Kidney capillary endothelial cell (primary cell): ENCODE results near the gene SCN1A.
A peak's percentile ranks its signal among the peaks of the same experiment; 100 is the strongest.
"Not testable (repeated sequence)": the region's sequence is repeated elsewhere in the genome, so short reads cannot be mapped to it uniquely, and the experiment has no call there.

ENCODE experiments used
- DNase-seq: peaks from one replicate; pipeline ENCODE4 v3.0.0-alpha.2; 2018; ENCODE audit warnings: low spot score

The SCN1A gene

DNA sequence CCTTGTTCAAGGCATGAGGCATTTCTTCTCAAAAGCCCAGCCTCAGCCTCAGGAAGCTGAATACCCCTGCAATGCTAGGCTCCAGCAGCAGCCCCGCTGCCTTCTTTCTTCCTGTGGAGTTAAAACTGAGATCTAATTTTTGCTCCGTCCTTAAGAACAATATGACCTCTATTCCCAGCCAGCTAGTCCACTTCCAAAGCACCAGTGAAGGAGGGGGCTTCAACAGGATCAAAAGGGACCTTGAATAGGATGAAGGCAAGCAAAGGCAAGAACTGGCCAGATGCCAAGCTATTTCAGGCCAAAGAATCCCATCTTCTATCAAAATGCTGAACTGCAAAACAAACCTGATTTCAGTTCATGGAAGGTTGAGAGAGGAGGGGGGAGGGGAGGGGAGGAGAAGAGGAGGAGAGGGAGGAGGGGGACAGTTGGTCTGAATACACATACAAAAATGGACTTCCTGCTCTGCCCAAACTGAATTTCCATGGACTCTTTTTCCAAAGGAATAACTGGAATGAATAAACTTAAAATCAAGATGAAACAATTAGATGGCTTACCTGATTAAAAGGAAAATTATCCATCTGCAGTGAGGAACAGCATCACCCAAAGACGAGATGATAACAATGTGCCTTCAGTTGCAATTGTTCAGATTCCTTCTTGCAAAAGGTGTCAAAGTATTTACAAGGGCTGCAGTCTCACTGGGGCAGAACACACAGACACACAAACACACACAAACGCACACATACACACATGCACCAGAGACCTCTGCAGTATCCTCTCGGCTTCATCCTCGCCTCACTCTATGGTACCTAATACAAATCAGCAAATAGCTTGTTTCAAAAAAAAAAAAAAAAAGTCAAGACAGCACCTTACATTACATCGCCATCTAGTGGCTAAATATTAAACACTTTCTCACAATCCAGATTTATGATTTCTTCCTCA lies at the start of gene SCN1A:
TSS of gene SCN1A (minus strand) at position 804 of the 939 bp plus-strand sequence. CDS start 54,399 bp downstream, outside the sequence.
- DNase-seq, result peak; percentile 60

- DNase-seq, result no peak
Observed at GRCh38 chr2:166173263-166173662, 45.4 kb upstream of the SCN1A start.

DNA sequence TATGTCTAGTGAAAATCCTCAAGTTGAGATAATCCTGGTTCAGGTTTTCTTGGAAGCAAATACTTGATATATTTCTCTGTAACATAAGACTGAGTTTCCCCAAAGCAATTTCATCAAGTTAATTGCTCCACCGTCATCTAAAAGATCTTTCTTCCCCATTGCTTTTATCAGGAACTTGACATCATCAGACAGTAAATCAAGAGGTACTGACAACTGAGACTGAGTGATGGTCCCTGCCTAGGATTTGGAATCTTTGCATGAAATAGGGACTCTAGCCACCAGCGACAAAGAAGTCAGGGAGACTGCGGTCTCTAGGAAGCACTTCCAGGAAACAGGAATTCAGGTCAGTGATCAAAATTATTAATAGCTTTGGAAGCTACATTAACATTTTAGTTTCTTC lies 43.4 kb upstream of the SCN1A start:
- no peak for DNase-seq

- DNase-seq, result no peak
Observed at GRCh38 chr2:166170356-166170755, 42.5 kb upstream of the SCN1A start.

- no peak for DNase-seq
Observed at GRCh38 chr2:166167449-166167848, 39.6 kb upstream of the SCN1A start.

DNA sequence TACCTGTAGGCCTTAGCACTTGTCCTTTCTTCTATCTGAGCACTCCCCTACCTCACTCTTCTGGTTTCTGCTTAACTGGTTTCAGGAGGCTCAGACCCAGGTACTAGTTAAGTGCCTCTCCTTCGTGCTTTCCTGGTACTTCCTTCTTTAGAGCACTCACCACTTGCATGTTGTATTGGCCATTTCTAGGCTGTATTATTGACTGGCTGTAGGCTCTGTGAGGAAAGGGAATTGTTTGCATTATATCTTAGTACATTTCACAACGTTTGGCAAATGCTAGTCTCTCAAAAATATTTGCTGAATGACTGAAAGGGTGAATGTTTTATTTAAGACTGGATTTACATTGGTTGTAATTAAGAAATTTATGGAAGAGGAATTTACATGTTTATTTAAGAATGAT lies 36.0 kb upstream of the SCN1A start:
- DNase-seq, result no peak

DNA sequence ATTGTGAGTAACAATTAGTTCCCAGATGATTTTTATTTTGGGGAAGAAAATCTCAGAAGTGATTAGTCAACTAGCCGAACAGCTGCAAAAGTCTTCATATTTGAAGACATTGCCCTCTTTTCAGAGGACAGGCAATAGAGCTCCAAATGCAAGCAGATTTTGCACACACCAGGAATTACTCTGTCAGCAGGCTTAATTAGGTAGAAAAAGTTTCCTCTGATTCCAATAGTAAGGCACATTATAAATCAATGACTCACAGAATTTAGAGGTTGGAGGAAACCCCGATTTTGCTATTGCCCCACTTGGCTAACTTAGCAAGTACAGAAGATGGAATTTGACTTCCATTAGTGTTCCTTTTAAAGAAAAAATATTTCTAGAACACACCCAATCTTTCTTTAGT lies 30.7 kb upstream of the SCN1A start:
- DNase-seq, result no peak

GRCh38 chr2:166157578-166157977 lies 29.8 kb upstream of the SCN1A start:
- no peak for DNase-seq

GRCh38 chr2:166156985-166157490 lies 29.2 kb upstream of the SCN1A start:
- no peak for DNase-seq

GRCh38 chr2:166155589-166155988 lies 27.8 kb upstream of the SCN1A start:
- no peak for DNase-seq

- no peak for DNase-seq
Observed at GRCh38 chr2:166154685-166155338, 27.0 kb upstream of the SCN1A start.

- DNase-seq, result no peak
Observed at GRCh38 chr2:166152064-166152463, 24.2 kb upstream of the SCN1A start.

DNA sequence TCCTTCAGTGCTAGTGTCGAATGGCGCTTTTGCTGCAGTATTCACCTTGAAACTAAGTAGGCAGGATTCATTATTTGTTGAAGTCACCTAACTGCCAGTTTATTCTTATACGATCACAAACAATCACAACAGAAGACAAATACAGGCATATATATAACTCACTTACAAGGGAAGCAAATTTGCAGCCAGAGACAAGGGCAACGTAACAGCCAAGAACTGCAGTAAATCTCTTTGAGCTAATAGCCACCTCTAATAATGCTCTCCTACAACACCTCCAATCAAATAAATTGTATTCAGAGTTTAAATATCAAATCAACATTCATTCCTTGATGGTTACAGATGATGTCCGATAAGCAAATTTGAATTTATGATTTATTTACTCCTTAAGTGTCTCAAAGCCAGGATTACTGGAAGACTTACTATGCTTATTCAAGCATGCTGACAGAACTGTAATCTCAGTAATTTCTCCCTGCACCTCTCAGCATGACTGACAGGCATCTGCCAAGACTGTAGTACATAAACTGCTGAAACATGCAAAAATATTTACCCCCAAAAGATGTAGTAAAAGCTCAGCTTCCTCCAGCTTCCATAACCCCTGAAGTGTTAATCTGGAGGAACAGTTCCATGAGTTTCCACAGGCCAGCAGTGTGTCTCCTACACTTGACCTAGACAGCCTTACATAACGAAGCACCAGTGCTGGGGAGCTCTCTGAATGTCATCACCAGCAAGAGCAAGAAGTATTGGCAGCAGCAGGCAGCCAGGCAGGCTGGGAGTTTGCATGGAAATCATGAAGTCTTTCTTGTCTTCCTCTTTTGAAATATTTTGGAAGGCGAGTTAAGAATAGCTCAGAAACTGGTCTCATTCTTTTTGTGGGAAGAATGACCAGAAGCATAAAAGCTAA lies 20.9 kb upstream of the SCN1A start:
- no peak for DNase-seq

- no peak for DNase-seq
Observed at GRCh38 chr2:166147883-166148282, 20.1 kb upstream of the SCN1A start.

- DNase-seq, result no peak
Observed at GRCh38 chr2:166144071-166144470, 16.3 kb upstream of the SCN1A start.

DNA sequence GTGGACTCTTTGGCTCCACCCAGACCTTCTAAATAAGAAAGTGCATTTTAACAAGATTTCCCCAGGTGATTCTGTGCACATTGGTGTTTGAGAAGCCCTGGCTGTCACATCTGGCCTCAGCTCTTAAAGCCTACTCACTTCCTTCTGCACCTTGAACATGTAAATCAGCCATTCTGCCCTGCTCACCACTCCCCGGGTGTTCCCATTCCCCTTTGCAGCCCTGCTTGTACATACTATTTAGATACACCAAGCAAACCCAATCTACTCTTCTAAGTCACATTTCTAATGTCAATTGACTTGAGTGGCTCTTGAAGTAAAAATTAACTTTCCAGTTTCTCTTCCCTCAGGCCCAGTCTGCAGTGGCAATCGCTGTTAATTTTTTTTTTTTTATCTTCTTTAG lies 13.1 kb upstream of the SCN1A start:
- DNase-seq, result no peak

DNA sequence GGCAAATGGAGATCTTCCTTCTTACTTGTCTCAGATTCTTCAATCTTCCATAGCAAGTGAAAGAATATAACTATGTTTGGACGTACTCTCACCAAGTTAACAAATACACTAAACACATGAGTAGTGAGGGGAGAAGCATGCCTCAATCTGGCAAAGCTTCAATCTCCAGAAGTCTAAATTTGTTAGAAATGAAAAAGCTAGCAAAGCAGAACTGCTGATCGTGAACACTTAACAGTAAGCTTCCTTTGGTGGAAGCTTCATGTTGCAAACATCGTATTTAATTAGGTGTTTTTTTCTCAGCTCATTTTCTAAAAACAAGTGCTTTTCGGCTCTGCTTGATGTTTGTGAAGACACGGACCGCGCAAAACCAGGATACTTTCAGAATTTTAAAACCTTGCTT lies 12.7 kb upstream of the SCN1A start:
- DNase-seq, result no peak

- not testable (repeated sequence) for DNase-seq
Observed at GRCh38 chr2:166139479-166139878, 11.7 kb upstream of the SCN1A start.

DNA sequence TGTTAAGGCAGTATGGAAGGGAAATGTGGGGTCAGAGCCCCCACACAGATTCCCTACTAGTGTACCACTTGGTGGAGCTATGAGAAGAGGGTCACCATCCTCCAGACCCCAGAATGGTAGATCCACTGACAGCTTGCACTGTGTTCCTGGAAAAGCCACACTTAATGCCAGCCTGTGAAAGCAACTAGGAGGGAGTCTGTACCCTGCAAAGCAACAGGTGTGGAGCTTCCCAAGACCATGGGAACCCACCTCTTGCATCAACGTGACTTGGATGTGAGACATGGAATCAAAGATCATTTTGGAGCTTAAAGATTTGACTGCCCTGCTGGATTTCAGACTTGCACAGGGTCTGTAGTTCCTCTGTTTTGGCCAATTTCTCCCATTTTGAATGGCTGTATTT lies 10.8 kb upstream of the SCN1A start:
- DNase-seq, result no peak

GRCh38 chr2:166138144-166138543 lies 10.3 kb upstream of the SCN1A start:
- DNase-seq, result no peak

DNA sequence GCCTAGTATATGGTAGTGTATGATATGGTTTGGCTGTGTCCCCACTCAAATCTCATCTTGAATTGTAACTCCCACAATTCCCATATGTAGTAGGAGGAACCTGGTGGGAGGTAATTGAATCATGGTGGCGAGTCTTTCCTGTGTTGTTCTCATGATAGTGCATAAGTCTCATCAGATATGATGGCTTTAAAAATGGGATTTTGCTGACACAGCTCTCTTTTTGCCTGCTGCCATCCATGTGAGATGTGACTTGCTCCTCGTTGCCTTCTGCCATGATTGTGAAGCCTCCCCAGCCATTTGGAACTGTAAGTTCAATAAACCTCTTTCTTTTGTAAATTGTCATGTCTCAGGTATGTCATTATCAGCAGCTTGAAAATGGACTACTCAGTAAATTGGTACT lies 9.5 kb upstream of the SCN1A start:
- no peak for DNase-seq

DNA sequence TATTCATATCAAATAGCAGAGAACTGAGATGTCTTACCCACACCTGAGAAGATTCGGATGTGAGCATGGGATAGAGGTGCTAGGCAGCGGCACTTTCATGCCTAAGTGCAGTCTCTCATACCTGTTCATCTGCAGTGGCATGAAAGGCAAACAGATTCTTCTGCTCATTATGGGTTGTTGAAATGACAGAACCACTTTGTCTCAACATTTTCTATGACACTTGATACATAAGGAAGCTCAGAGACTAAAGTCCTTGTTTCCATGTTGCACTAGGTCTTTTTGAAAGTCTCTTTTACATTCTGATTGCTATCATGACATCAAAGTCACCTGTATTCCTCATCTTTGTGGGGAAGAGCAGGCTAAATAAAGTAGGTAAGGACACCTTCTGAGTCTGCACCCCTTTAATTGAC lies 8.0 kb upstream of the SCN1A start:
- no peak for DNase-seq
